ENCODE results near the gene ZNF580.

The ZNF580 gene

GRCh38 chr19:55679343-55680257 lies 38.8 kb downstream of the ZNF580 start:
- peak; percentile 91 for DNase-seq (ENCODE audit: low read depth)

- no peak for DNase-seq (ENCODE audit: low read depth)
Observed at GRCh38 chr19:55680339-55681130, 39.7 kb downstream of the ZNF580 start.

GRCh38 chr19:55681131-55682092 lies 40.6 kb downstream of the ZNF580 start:
- DNase-seq (ENCODE audit: low read depth), result no peak

GRCh38 chr19:55683449-55684261 lies 42.9 kb downstream of the ZNF580 start:
- no peak for DNase-seq (ENCODE audit: low read depth)

- DNase-seq (ENCODE audit: low read depth), result no peak
Observed at GRCh38 chr19:55684946-55685681, 44.3 kb downstream of the ZNF580 start.

GRCh38 chr19:55685776-55686175 lies 45.0 kb downstream of the ZNF580 start:
- no peak for DNase-seq (ENCODE audit: low read depth)

GRCh38 chr19:55686311-55687050 lies 45.7 kb downstream of the ZNF580 start:
- no peak for DNase-seq (ENCODE audit: low read depth)

- DNase-seq (ENCODE audit: low read depth), result no peak
Observed at GRCh38 chr19:55687281-55688201, 46.7 kb downstream of the ZNF580 start.

GRCh38 chr19:55688422-55689218 lies 47.8 kb downstream of the ZNF580 start:
- no peak for DNase-seq (ENCODE audit: low read depth)

- no peak for DNase-seq (ENCODE audit: low read depth)
Observed at GRCh38 chr19:55689411-55690108, 48.8 kb downstream of the ZNF580 start.

GRCh38 chr19:55690109-55690768 lies 49.4 kb downstream of the ZNF580 start:
- no peak for DNase-seq (ENCODE audit: low read depth)

- DNase-seq (ENCODE audit: low read depth), result no peak
Observed at GRCh38 chr19:55690769-55691545, 50.2 kb downstream of the ZNF580 start.

- DNase-seq (ENCODE audit: low read depth), result no peak
Observed at GRCh38 chr19:55691561-55692481, 51.0 kb downstream of the ZNF580 start.

GRCh38 chr19:55692681-55693081 lies 51.9 kb downstream of the ZNF580 start:
- no peak for DNase-seq (ENCODE audit: low read depth)

Data from ELR (cell line).